Dendritic cell treated with granulocyte-macrophage colony-stimulating factor and Interleukin-4, amounts not matched to agents 40 ng/mL and 50 ng/mL, for 4 days (primary cell): ENCODE data around the gene PSMG4.

Experiments
- H3K27ac Mint-ChIP-seq: one replicate; pipeline ENCODE4 v1.8.0; 2022; ENCODE audit warnings: mild to moderate bottlenecking, mixed read lengths
- H3K27me3 Mint-ChIP-seq: one replicate; pipeline ENCODE4 v1.8.0; 2022; ENCODE audit warnings: mild to moderate bottlenecking, mixed read lengths
- H3K36me3 Mint-ChIP-seq: one replicate; pipeline ENCODE4 v1.8.0; 2022; ENCODE audit warnings: low read depth, mixed read lengths
- H3K4me1 Mint-ChIP-seq: one replicate; pipeline ENCODE4 v1.8.0; 2022; ENCODE audit warnings: low read depth, mixed read lengths
- H3K4me3 Mint-ChIP-seq: one replicate; pipeline ENCODE4 v1.8.0; 2022; ENCODE audit warnings: mild to moderate bottlenecking, moderate library complexity, mixed read lengths
- H3K9me3 Mint-ChIP-seq: one replicate; pipeline ENCODE4 v1.8.0; 2022; ENCODE audit warnings: mixed read lengths
- intact Hi-C: fragments of 100-400 bp; cut with micrococcal nuclease; formaldehyde crosslinking; loops from one replicate; pipeline ENCODE4 v1.15.0; 2022

The PSMG4 gene

DNA sequence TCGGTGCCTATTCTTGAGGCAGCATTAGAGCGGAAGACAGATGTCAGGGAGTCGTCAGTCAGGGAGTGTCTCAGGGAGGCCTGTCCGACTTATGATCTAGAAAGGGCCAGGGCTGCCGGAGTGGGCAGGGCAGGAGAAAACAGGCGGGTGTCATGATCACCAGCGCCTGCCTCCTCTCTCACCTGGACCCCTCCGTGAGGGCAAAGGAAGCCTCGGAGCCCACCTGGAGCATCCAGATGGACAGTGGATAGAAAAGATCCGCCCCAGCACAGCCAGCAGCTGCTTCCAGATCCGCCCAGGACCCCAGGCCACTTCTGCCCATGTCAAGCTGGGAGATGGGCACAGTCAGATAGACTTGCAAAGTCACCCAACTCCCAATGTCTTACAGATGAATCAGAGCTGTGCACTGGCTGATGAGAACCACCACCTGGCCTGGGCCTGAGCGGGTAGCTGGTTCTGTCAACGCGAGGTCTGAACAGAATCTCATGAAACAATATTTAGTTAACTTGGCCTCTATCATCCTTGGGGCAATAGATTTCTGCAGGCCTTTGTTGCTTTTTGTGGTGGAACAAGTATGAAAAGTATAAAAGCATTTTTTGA, 22.2 kb downstream of the PSMG4 start:
- Mint-ChIP-seq H3K9me3 (no peaks in the 10 kb centered on the region), H3K27ac (no peak overlapping the region), H3K4me1 (no peaks in the 10 kb centered on the region), H3K36me3 (no peaks in the 10 kb centered on the region), H3K27me3 (no peaks in the 10 kb centered on the region), H3K4me3 (no peak overlapping the region)
- intact Hi-C loops: no loop called here

DNA sequence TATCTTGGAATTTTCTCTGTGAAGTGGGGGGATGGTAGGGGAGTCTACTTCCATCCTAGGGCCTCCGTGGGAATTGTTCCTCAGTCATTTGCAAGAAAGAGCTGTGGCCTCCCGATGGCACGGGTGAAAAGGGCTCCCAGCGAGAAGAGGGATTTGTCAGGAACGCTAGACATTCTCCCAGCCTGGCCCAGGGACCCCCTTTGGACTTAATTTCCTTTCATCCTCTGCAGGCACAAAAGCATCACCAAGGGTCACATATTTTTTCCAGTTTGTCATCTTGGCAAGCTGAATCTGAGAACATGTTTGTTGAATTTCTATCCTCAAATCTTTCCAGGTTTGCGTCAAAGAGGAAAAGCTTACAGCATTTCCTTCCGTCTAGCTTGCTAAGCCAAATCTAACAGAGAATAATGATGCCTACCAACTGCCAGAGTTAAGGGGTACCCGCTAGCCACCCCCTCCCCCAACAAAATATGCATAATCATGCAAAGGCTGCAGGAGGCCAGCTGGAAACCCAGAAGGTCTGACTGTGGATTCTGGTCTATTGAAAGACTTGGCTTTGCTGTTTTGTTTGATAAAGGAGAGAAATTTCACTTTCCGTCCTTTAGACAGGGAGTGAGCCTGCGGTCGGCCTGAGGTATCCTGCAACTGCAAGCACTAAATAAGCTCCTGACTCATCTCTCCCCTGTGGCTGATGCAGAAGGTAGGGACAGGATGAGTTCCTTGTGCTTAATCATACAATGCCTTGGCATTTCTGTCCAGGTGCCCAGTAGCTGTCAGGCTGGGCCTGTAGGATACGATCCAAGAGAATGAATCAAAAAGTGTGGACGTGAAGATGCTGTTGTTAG, 23.1 kb downstream of the PSMG4 start:
- Mint-ChIP-seq H3K9me3 (no peaks in the 10 kb centered on the region), H3K36me3 (no peaks in the 10 kb centered on the region), H3K27me3 (no peaks in the 10 kb centered on the region), H3K27ac (no peak overlapping the region), H3K4me3 (no peak overlapping the region), H3K4me1 (no peaks in the 10 kb centered on the region)
- intact Hi-C loops: no loop called here

DNA sequence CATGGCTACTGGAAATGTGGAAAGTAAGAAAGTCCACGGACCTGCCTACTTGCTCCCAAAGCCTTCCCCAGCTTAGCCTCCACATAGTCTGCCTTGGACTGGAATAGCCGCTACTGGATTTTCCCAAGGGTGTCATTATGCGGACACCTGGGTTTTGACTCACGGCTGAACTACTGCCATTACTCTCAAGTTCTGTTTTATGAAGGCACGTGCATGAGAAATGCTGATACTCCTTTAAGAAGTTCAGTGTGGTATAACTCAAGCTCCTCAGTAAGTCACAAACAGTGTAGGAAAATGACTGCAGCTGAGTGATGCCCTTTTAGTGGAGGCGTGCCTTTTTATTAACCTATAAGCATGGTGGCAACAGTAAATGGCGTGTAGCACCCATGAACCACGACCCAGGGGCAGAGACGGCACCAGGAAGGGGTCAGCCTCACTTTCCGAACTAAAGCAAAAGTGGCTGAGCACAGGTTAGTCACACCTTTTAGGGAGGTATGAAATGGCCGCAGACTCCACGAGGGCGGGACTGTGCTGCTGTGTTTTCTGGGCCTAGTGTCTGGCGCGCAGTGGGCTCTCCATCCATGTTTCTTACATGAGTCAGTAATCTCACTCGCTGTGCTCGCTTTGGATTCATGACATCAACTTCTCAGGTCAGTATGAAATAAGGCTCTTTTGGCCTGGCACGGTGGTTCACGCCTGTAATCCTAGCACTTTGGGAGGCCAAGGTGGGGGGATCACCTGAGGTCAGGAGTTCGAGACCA, 23.9 kb downstream of the PSMG4 start:
- H3K27ac Mint-ChIP-seq: no peak overlapping the region
- no peaks in the 10 kb centered on the region for H3K4me1 Mint-ChIP-seq
- H3K36me3 Mint-ChIP-seq: no peaks in the 10 kb centered on the region
- intact Hi-C loops: no loop called here
- no peaks in the 10 kb centered on the region for H3K27me3 Mint-ChIP-seq
- H3K4me3 Mint-ChIP-seq: no peak overlapping the region
- H3K9me3 Mint-ChIP-seq: no peaks in the 10 kb centered on the region

DNA sequence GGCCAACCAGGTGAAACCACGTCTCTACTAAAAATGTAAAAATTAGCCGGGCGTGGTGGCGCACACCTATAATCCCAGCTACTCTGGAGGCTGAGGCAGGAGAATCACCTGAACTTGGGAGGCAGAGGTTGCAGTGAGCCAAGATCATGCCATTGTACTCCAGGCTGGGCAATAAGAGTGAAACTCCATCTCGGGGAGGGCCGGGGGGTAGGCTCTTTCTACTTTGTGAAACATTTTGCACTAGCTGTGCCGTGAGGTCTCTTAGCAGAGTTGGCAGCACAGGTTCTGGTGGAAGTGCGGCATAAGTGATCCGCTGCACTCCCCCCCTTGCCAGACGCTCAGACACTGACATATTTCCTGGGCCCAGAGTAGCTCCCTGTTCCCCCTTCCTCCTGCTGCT, 24.5 kb downstream of the PSMG4 start:
- no peaks in the 10 kb centered on the region for H3K9me3 Mint-ChIP-seq
- H3K36me3 Mint-ChIP-seq: no peaks in the 10 kb centered on the region
- intact Hi-C loops: no loop called here
- no peak overlapping the region for H3K27ac Mint-ChIP-seq
- no peak overlapping the region for H3K4me3 Mint-ChIP-seq
- H3K4me1 Mint-ChIP-seq: peaks cover 5% of the 10 kb centered on the region
- no peaks in the 10 kb centered on the region for H3K27me3 Mint-ChIP-seq

DNA sequence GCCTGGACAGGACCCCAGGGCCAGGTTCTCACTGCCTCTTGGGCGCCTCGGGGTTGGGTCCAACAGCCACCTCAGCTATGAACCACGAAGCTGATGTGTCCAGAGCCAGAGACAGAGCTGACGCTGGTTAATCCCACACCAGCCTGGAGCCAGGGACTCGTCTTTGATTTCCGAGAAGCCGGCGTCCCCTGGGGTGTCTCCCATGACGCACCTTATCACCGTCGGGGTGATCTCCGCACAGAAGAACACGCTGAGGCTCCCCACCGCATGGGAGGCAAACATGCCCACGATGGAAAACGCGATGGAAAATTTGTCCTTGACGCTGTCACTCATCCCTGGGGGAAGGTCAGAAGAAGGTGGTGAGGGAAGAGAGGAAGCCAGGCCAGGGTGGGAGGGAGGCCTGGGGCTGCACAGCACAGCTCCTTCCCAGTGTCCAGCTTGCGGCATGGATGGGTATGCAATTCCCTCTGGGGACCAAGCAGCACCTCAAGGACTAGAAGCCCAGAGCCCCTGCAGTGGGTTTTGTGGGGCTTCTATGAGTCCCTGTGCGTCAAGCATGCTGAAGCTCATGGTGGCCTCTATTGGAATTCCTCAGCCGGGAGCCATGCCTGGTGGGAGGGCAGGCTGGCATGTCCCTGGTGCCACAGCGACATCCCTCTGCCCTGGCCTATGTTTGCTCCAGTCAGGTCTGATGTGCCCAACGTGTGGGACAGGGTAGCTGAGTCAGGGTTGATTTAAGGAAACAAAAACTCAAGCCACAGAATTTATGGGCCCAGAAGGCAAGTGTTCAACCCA, 25.1 kb downstream of the PSMG4 start:
- H3K36me3 Mint-ChIP-seq: no peaks in the 10 kb centered on the region
- H3K27me3 Mint-ChIP-seq: no peaks in the 10 kb centered on the region
- intact Hi-C loops: no loop called here
- H3K9me3 Mint-ChIP-seq: no peaks in the 10 kb centered on the region
- H3K27ac Mint-ChIP-seq: no peak overlapping the region
- peaks cover 7% of the 10 kb centered on the region for H3K4me1 Mint-ChIP-seq
- no peak overlapping the region for H3K4me3 Mint-ChIP-seq

DNA sequence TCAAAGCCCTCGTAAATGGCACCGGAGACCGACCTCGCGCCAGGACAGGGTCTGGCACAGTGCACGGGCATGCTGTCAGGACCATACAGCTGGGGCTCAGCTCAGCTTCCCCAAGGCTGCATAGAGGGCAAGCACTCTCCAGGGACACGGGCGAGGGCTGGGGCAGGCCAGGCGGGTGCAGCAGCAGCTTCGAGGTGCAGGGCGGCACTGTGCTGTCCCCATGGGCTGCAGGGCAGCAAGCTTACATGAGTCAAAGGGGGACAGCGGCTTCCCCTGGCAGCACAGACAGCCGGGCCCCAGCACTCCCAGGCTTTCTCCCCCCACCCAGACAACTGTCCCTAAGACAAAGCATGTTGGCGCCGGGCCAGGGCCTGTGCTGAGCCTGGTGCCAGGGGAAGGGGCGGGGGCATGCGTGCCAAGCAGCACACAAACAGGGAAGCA, 25.7 kb downstream of the PSMG4 start:
- Mint-ChIP-seq H3K4me3 (no peak overlapping the region), H3K9me3 (no peaks in the 10 kb centered on the region), H3K4me1 (peaks cover 7% of the 10 kb centered on the region), H3K27me3 (no peaks in the 10 kb centered on the region), H3K27ac (no peak overlapping the region), H3K36me3 (no peaks in the 10 kb centered on the region)
- intact Hi-C loops: no loop called here

DNA sequence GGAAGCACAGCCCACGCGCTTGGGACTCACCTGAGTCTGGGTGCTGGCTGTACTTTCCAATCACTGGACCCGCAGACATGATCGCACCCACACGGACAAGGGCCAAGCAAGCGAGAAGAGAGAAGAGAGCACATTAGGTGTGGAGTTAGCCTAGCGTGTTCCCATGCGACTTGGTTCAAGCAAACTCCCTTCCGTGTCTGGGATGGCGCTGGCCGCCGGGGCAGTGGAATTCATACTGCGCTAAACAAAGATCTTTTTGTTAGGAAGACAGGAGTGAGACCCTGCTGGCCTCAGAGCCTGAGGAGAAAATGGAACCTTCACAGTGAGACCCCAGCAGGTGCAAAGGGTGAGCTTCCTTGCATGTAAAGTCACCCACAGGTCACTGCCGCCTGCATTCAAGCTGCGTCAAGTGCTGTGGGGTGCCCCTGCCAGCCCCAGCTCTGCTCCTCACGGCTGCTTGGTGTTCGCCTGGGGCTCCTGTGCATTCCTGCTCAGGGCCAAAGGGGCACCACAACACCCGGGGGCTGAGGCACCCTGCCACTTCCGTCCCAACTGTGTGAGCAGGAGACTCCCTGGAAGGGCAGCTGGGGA, 26.4 kb downstream of the PSMG4 start:
- no peaks in the 10 kb centered on the region for H3K9me3 Mint-ChIP-seq
- H3K27ac Mint-ChIP-seq: no peak overlapping the region

DNA sequence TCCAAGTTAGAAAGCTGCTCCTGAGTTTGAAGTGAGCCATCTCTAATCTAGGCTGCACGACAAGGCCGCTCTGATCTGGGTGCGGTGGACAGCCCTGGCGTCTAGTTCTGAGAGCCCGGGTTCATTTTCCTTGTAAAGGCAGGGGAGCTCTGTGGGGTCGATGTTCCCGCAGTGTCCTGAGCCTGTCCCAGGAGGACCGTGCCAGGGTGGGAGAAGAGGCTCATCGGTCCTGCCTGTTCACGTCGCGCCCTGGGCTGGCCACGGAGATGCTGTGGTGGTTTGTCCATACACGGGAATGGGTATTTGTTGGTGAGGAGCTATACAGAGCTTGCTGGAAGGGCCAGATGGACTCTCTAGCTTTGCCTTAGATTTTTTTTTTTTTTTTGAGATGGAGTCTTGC, 27.0 kb downstream of the PSMG4 start:
- intact Hi-C loops: no loop called here
- no peaks in the 10 kb centered on the region for H3K36me3 Mint-ChIP-seq
- no peaks in the 10 kb centered on the region for H3K9me3 Mint-ChIP-seq
- peaks cover 7% of the 10 kb centered on the region for H3K4me1 Mint-ChIP-seq
- no peaks in the 10 kb centered on the region for H3K27me3 Mint-ChIP-seq
- no peak overlapping the region for H3K4me3 Mint-ChIP-seq
- no peak overlapping the region for H3K27ac Mint-ChIP-seq

More for the DNA sequence above, 26.4 kb downstream of the PSMG4 start:
- Mint-ChIP-seq H3K4me1 (peaks cover 7% of the 10 kb centered on the region), H3K36me3 (no peaks in the 10 kb centered on the region), H3K4me3 (no peak overlapping the region), H3K27me3 (no peaks in the 10 kb centered on the region)
- intact Hi-C loops: no loop called here

DNA sequence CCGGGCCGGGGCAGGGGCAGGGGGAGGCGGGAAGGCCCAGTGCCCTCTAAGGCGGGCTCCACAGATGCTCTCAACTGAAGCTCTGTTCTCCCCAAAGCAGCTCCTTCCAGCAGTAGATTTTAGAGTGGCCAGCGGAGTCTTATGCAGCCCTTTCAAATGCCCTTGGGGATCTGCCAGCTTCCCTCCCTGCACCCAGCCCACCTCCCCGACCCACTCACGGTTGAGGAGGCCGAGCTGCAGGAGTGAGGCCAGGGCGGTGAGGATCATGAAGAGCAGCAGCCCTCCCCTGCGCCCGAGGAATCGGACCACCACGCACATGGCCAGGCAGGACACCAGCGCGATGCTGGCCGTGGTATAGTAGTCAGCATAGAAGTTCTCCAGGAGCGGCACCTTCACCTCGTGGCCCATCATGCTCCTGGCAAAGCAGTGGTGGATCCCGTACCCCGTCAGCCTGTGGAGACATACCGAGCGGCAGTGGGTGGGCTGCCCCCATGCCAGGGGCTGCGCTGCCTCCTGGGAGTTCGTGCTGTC, 28.0 kb downstream of the PSMG4 start:
- Mint-ChIP-seq H3K27ac (no peak overlapping the region), H3K9me3 (no peaks in the 10 kb centered on the region), H3K4me3 (no peak overlapping the region), H3K36me3 (no peaks in the 10 kb centered on the region), H3K4me1 (peaks cover 7% of the 10 kb centered on the region), H3K27me3 (no peaks in the 10 kb centered on the region)
- intact Hi-C loops: no loop called here

DNA sequence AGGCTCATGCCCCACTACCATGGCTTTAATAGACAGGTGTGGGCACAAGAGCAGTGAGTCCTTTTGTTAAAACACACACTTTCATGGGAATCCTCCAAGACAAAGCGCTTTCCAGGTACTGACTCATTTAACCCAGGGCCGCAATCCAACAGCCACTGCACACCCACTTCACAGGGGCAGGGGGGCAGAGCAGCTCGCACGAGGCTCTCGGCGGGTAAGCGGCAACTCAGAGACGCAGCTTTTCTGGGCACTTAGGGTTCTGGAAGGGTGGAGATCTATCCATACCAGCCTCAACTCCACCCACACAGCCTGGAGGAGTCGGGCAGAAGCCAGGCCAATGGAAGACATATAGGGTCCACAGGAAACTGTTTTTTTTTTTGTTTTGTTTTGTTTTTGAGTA, 28.6 kb downstream of the PSMG4 start:
- Mint-ChIP-seq H3K27ac (no peak overlapping the region), H3K4me3 (no peak overlapping the region), H3K27me3 (no peaks in the 10 kb centered on the region), H3K9me3 (no peaks in the 10 kb centered on the region), H3K36me3 (no peaks in the 10 kb centered on the region), H3K4me1 (peaks cover 7% of the 10 kb centered on the region)
- intact Hi-C loops: no loop called here

DNA sequence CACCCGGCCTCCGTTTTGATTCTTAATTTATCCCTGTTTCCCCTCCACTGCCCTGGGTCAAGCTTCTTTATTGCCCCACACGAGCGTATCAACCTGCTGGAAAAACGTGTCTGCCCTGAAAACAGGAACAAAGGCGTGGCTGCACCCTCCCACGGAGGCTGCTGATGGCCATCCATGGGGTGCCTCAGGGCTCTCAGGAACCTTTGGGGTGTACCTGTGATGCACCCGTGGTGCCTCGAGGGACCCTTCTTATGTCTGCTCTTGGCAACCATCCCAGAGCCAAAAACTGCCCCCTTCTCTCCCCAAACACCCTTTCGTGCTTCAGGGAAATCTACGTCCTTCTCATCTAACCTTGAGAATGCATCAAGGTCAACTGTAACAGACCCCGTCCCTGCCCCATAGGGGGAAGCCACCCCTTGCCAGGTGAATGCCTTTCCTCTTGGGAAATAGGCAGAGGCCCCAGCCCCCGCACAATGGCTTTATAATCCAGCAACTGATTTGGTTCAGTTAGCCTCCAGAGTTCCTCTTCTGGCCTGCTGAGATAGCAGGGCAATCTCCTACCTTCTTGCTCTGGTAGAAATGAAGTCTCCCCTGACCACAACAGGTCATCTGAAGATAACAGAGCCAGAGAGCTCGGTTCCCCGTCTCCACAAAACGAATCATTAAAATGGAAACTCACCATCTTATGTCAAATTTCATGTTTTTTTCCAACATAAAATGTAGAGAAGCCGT, 29.4 kb downstream of the PSMG4 start:
- peaks cover 7% of the 10 kb centered on the region for H3K4me1 Mint-ChIP-seq
- no peak overlapping the region for H3K27ac Mint-ChIP-seq
- H3K27me3 Mint-ChIP-seq: peaks cover 3% of the 10 kb centered on the region
- intact Hi-C loops: no loop called here
- no peak overlapping the region for H3K4me3 Mint-ChIP-seq
- H3K9me3 Mint-ChIP-seq: no peaks in the 10 kb centered on the region
- no peaks in the 10 kb centered on the region for H3K36me3 Mint-ChIP-seq

DNA sequence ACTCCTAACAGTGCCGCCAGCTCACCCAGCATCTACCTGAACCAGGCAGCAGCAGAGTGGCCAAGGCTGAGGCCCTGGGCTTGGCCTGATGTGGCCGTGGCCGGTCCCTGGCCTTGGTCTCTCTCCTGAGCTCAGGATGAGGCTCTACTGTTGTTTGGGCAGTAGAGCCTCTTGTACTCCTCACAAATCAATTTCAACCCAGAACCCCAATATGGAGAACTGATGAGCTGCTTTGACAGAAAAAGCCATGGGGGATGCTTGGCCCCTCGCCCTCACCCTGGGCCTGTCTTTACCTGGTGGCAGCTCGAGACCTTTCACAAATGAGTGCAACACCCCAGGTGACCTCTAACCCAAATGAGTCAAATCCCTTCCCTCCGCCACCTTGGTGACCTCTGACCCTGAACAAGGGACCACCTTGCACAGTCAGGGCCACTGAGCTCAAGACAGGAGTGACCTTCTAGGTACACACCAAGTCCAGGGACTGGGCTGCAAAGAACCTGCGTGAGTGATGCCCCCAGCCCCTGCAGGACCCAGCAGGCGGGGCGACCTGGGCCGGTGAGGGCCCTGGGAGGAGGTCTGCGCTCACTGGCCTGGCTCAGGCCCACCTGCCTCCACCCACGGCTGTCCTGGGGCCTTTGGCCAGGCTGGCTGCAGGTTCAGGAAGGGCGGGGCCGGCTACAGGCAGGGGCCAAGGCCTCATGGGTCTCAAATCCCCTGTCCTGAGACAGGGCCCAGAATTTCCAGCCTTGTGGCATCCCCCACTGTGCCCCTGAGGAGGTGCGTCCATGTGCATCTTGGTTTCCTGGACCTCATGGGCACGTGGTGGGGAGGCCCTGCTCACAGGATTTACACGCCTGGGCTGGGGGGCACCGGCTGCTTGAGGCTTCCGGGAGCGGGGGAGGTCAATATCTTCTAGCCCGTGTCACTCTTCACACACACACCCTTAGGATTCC, 30.2 kb downstream of the PSMG4 start:
- Mint-ChIP-seq H3K9me3 (no peaks in the 10 kb centered on the region), H3K27ac (no peak overlapping the region), H3K36me3 (no peaks in the 10 kb centered on the region), H3K4me3 (no peak overlapping the region), H3K27me3 (peaks cover 3% of the 10 kb centered on the region), H3K4me1 (peaks cover 7% of the 10 kb centered on the region)
- intact Hi-C loops: no loop called here
